ENCODE data around the gene EDC4.

Gene EDC4

DNA sequence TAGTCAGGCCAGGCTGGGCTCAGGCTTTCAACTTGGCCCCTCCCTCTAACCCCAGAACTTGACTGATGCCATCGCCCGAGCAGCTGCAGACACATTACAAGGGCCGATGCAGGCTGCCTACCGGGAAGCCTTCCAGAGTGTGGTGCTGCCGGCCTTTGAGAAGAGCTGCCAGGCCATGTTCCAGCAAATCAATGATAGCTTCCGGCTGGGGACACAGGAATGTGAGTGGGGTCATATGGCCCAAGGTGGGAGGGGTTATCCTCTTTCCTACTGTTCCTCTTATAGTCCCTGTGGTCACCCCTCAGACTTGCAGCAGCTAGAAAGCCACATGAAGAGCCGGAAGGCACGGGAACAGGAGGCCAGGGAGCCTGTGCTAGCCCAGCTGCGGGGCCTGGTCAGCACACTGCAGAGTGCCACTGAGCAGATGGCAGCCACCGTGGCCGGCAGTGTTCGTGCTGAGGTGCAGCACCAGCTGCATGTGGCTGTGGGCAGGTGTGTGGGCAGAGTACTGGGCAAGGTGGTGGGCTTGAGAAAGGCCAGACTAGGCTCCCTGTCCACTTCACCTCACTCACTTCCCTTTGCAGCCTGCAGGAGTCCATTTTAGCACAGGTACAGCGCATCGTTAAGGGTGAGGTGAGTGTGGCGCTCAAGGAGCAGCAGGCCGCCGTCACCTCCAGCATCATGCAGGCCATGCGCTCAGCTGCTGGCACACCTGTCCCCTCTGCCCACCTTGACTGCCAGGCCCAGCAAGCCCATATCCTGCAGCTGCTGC lies 9.7 kb downstream of the EDC4 start:
- TF ChIP-seq, protein P1, sequence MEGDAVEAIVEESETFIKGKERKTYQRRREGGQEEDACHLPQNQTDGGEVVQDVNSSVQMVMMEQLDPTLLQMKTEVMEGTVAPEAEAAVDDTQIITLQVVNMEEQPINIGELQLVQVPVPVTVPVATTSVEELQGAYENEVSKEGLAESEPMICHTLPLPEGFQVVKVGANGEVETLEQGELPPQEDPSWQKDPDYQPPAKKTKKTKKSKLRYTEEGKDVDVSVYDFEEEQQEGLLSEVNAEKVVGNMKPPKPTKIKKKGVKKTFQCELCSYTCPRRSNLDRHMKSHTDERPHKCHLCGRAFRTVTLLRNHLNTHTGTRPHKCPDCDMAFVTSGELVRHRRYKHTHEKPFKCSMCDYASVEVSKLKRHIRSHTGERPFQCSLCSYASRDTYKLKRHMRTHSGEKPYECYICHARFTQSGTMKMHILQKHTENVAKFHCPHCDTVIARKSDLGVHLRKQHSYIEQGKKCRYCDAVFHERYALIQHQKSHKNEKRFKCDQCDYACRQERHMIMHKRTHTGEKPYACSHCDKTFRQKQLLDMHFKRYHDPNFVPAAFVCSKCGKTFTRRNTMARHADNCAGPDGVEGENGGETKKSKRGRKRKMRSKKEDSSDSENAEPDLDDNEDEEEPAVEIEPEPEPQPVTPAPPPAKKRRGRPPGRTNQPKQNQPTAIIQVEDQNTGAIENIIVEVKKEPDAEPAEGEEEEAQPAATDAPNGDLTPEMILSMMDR (IDR thresholded peaks at IDR 0.05) = no peak
- no peak for DNase-seq

DNA sequence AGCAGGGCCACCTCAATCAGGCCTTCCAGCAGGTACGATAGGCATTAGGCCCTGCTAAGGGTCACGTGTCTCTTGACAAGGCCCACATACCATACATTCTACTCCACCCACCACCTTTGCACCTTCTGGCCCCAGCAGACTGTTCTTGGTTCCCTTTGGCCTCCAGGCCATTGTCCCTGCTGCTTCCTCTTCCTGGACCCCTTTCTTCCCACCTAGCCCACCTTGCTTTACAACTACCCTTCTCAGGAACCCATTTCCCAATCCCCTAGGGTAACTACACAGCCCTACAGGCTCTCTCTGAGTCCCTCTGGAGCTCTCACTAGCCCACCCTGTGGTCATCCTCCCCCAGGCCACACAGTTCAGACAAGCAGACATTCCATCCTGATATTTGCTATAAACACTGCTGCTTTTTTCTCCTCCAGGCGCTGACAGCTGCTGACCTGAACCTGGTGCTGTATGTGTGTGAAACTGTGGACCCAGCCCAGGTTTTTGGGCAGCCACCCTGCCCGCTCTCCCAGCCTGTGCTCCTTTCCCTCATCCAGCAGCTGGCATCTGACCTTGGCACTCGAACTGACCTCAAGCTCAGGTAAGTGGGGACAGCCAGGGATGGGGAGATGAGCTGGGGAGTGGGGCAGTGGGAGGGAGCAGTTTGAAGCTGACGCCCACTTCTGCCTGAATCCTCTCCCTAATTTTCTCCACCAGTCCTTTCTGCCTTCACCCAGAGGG lies 10.5 kb downstream of the EDC4 start:
- Mint-ChIP-seq H3K36me3 (ENCODE audit: low read depth) (peaks cover 20% of the 10 kb centered on the region), H3K9me3 (no peaks in the 10 kb centered on the region), H3K27ac (no peak overlapping the region), H3K4me3 (no peak overlapping the region), H3K27me3 (ENCODE audit: low read depth, poor library complexity) (no peaks in the 10 kb centered on the region), H3K4me1 (peaks cover 16% of the 10 kb centered on the region)
- DNase-seq = no peak
- TF ChIP-seq, protein P1 (IDR thresholded peaks at IDR 0.05) = no peak

More for the DNA sequence above, 9.7 kb downstream of the EDC4 start:
- H3K27ac Mint-ChIP-seq = no peak overlapping the region
- peaks cover 24% of the 10 kb centered on the region for H3K36me3 Mint-ChIP-seq (ENCODE audit: low read depth)
- no peak overlapping the region for H3K4me3 Mint-ChIP-seq
- H3K9me3 Mint-ChIP-seq = no peaks in the 10 kb centered on the region
- peaks cover 16% of the 10 kb centered on the region for H3K4me1 Mint-ChIP-seq
- H3K27me3 Mint-ChIP-seq (ENCODE audit: low read depth, poor library complexity) = no peaks in the 10 kb centered on the region

GRCh38 chr16:67883872-67884261 lies 11.0 kb downstream of the EDC4 start:
- TF ChIP-seq, protein P1 (IDR thresholded peaks at IDR 0.05) = peak; percentile 85
- DNase-seq = peak; percentile 79
- no peaks in the 10 kb centered on the region for H3K9me3 Mint-ChIP-seq
- H3K27me3 Mint-ChIP-seq (ENCODE audit: low read depth, poor library complexity) = no peaks in the 10 kb centered on the region
- peaks cover 18% of the 10 kb centered on the region for H3K36me3 Mint-ChIP-seq (ENCODE audit: low read depth)
- H3K4me3 Mint-ChIP-seq = no peak overlapping the region
- peaks cover 16% of the 10 kb centered on the region for H3K4me1 Mint-ChIP-seq
- no peak overlapping the region for H3K27ac Mint-ChIP-seq

GRCh38 chr16:67884684-67885083 lies 11.8 kb downstream of the EDC4 start, which contains the start of gene NRN1L:
Gene NRN1L (plus strand): TSS chr16:67884885. CDS start chr16:67884904, 19 bp downstream.
- peak within 1 kb of the TSS; percentile 79 for H3K27ac Mint-ChIP-seq
- H3K36me3 Mint-ChIP-seq (ENCODE audit: low read depth) = peaks cover 10% of the 10 kb centered on the region
- no peaks in the 10 kb centered on the region for H3K9me3 Mint-ChIP-seq
- no peak within 1 kb of the TSS for H3K4me3 Mint-ChIP-seq
- peak; percentile 91 for DNase-seq
- peaks cover 16% of the 10 kb centered on the region for H3K4me1 Mint-ChIP-seq
- H3K27me3 Mint-ChIP-seq (ENCODE audit: low read depth, poor library complexity) = no peaks in the 10 kb centered on the region
- TF ChIP-seq, protein P1 (IDR thresholded peaks at IDR 0.05) = no peak

GRCh38 chr16:67885545-67885944 lies 12.7 kb downstream of the EDC4 start:
- no peak overlapping the region for H3K4me3 Mint-ChIP-seq
- DNase-seq = no peak
- H3K36me3 Mint-ChIP-seq (ENCODE audit: low read depth) = peaks cover 10% of the 10 kb centered on the region
- TF ChIP-seq, protein P1 (IDR thresholded peaks at IDR 0.05) = no peak
- peaks cover 18% of the 10 kb centered on the region for H3K4me1 Mint-ChIP-seq
- no peaks in the 10 kb centered on the region for H3K27me3 Mint-ChIP-seq (ENCODE audit: low read depth, poor library complexity)
- H3K9me3 Mint-ChIP-seq = no peaks in the 10 kb centered on the region
- H3K27ac Mint-ChIP-seq = no peak overlapping the region

All from nephron progenitor cell (in vitro differentiated cells).